Ovary (tissue), 3 donors: ENCODE measurements around the gene OBP2B.

Experiments
- EP300 ChIP-seq: sonication (generic); formaldehyde crosslinking; IDR thresholded peaks from one replicate; pipeline ENCODE4 v1.6.1; 2017; ENCODE audit warnings: antibody characterized with exemption
- POLR2A ChIP-seq: fragments of 450-650 bp; IDR thresholded peaks from one replicate; pipeline ENCODE4 v1.6.1; 2017; ENCODE audit warnings: antibody characterized with exemption, mild to moderate bottlenecking, moderate library complexity
- TF ChIP-seq, protein P1 (sequence below), 3 donors: fragments of 450-650 bp in 2 of 3; fragments of 200-600 bp in 1 of 3; IDR thresholded peaks; one replicate each; pipeline versions ENCODE4 v1.5.1 to v1.8.0; 2016 to 2022; ENCODE audit warnings: antibody characterized with exemption in 3 of 3, mild to moderate bottlenecking in 1 of 3
- donor health status: DM: no; HTN: no; CAD: no.

DNA sequence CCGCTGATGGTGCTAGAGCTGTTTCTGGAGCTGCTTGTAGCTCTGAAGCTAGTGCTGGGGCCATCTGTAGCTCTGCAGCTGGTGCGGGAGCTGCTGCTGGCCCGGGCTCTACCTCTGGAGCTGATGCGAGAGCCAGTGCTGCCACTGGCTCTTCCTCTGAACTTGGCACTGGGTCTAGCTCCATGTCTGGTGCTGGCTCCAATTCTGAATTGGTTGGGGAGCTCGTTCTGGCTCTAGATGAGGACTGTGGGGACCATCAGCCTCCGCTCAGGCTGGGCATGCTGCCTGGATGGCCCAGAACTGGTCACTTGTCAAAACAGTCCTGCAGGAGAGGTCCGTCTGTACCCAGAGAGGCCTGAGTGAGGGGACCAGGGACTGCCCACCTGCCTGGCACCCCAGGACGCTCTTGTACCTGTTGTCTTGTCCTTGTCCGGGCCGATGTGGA, 21.5 kb downstream of the OBP2B start:
- TF ChIP-seq, protein P1, sequence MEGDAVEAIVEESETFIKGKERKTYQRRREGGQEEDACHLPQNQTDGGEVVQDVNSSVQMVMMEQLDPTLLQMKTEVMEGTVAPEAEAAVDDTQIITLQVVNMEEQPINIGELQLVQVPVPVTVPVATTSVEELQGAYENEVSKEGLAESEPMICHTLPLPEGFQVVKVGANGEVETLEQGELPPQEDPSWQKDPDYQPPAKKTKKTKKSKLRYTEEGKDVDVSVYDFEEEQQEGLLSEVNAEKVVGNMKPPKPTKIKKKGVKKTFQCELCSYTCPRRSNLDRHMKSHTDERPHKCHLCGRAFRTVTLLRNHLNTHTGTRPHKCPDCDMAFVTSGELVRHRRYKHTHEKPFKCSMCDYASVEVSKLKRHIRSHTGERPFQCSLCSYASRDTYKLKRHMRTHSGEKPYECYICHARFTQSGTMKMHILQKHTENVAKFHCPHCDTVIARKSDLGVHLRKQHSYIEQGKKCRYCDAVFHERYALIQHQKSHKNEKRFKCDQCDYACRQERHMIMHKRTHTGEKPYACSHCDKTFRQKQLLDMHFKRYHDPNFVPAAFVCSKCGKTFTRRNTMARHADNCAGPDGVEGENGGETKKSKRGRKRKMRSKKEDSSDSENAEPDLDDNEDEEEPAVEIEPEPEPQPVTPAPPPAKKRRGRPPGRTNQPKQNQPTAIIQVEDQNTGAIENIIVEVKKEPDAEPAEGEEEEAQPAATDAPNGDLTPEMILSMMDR (IDR thresholded peaks at IDR 0.05), result no peak
- TF ChIP-seq POLR2A, result no peak
- TF ChIP-seq EP300, result no peak
